NCI-H146 (cell line): ENCODE data around the gene DNAJB1.

ENCODE experiments used
- DNase-seq: peaks from one replicate; lab custom pipeline; 2025; lab: John Stamatoyannopoulos, UW

The DNAJB1 gene

GRCh38 chr19:14496029-14496833 lies 22.0 kb downstream of the DNAJB1 start, which contains the start of gene GIPC1:
GIPC1 (minus strand) TSS chr19:14496127; CDS start chr19:14482976, 13,151 bp downstream.
- DNase-seq, result peak; percentile 99

DNA sequence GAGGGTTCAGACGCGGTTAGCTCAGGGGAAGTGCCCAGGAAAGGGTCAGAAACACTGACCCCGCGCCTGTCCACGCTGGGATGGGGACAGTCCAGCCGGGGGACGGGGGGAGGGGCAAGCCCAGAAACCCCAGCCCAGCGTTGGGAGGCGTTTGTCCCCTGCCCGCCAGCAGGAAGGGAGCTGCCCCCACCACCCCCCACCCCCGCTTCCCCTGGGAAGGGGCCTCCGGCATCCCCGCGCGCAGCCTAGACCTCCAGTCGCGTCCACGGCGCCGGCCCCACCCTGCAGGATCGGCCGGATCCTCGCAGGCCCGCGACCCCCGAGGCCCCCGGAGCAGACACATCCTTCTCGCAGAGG lies 22.5 kb downstream of the DNAJB1 start:
- DNase-seq, result peak; percentile 70

- DNase-seq, result peak; percentile 46
Measured at GRCh38 chr19:14494910-14495671, 23.1 kb downstream of the DNAJB1 start.

DNA sequence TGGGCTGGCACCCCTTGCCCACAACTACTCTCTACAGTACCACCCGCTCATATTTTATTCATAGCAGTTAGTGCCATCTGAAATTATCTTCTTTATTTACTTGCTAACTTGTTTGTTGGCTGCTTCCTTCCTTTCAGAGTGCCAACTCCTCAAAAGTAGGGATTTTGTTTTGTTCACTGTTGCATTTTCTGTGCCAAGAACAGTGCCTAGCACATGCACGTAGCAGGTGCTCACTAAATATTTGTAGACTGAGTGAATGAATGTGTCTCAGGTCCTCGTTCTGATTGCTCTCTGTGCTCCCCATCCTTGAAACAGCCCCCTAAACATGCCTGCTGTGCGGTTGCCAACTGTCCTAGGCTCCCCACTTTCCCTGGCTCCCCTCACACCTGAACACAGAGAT lies 23.8 kb downstream of the DNAJB1 start:
- DNase-seq, result no peak

DNA sequence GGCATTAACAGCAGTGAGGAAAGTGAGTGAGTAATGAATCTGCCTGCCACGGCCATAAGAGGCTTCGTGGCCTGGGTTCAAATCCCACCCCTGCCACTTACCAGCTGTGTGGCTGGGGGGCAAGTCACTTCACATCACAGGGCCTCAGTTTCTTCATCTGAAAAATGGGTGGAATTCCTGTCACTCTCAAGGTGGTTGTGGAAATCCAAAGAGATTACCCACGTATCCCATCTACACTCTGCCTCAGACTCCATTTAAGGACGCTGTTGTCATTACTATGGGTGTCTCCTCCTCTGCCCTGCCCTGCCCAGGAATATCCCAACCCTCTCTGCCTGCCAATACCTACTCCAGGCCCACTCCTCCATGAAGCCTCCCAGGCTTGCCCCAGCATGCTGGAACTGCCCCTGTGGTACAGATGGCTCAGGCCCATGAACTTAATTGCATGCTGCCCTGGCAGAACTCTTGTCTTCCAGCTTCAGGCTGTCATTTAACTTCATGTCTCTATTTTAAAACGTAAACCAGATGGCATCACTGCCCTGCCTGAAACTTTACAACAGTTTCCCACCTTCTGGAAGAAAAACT lies 25.4 kb downstream of the DNAJB1 start:
- no peak for DNase-seq

GRCh38 chr19:14487370-14488125 lies 30.6 kb downstream of the DNAJB1 start:
- DNase-seq, result no peak

- DNase-seq, result no peak
Measured at GRCh38 chr19:14482172-14482941, 35.8 kb downstream of the DNAJB1 start.

GRCh38 chr19:14480700-14481079 lies 37.5 kb downstream of the DNAJB1 start:
- DNase-seq, result no peak

DNA sequence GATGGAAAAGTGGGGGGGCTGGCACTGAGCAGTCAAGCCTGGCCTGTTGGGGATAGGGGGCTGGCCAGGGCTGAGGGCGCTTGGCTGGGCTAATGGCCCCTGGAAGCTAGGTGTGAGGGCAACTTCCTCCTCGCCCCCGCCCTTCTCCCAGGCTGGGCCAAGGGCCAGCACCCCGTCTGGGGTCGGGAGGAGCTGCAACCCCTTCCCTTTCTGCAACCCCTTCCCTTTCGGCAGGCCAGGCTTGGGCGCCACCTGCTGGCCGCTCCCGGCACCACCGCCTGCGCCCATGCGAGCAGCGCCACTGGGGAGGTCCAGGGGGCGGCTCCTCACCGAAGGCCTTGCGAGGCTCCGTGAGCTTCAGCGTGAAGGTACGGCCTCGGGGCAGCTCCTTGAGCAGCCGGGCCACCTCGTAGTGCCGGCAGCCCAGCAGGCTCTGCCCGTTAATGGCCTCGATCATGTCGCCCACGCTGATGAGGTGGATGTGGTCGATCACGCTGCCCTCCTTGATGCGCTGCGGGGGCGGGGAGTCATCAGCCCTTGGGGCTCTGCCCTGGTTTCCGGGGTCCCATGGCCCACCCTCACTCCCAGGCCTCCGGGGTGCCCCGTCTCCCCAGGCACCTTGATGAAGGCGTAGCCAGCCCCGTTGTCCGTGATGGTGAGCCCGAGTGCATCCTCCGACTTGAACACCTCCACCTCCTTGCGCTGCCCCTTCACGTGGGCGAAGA lies 38.1 kb downstream of the DNAJB1 start:
- DNase-seq, result no peak

- DNase-seq, result no peak
Measured at GRCh38 chr19:14479309-14479974, 38.8 kb downstream of the DNAJB1 start.

- DNase-seq, result no peak
Measured at GRCh38 chr19:14478113-14478545, 40.1 kb downstream of the DNAJB1 start.

GRCh38 chr19:14477418-14478112 lies 40.6 kb downstream of the DNAJB1 start:
- DNase-seq, result no peak

DNA sequence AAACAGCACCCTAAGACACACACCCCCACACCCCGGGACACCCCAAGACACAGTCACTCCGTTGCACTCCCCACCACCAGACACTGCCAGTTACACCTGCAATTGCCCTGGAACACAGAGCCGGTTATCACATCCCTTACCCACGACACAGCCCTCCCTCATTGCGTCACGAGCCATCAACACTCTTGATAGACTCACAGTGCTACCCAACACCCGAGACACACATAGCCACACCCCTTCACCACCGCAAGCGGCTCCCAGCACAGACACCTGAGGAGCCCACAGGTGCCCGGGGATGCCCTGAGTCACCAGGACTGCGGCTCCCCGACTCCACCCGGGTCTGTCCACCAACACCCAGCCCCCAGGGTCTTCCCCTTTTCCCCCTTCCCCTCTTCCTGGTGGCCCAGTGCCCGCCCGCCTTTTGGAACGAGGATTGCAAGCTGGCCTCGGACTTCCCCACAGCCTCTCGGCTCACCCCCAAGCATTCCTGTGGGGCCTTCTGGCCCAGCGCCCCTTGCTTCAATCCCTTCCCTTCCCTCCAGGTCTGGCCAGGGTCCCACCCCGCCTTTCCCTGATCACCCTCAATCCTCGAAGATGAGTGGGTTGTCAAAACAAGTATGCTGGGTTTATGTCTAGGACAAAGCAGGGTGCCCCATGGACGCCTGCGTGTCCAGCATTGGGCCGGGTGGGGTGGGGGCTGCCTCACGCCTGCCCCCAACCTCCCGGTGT lies 41.4 kb downstream of the DNAJB1 start:
- no peak for DNase-seq

- DNase-seq, result no peak
Measured at GRCh38 chr19:14476327-14476672, 41.9 kb downstream of the DNAJB1 start.

DNA sequence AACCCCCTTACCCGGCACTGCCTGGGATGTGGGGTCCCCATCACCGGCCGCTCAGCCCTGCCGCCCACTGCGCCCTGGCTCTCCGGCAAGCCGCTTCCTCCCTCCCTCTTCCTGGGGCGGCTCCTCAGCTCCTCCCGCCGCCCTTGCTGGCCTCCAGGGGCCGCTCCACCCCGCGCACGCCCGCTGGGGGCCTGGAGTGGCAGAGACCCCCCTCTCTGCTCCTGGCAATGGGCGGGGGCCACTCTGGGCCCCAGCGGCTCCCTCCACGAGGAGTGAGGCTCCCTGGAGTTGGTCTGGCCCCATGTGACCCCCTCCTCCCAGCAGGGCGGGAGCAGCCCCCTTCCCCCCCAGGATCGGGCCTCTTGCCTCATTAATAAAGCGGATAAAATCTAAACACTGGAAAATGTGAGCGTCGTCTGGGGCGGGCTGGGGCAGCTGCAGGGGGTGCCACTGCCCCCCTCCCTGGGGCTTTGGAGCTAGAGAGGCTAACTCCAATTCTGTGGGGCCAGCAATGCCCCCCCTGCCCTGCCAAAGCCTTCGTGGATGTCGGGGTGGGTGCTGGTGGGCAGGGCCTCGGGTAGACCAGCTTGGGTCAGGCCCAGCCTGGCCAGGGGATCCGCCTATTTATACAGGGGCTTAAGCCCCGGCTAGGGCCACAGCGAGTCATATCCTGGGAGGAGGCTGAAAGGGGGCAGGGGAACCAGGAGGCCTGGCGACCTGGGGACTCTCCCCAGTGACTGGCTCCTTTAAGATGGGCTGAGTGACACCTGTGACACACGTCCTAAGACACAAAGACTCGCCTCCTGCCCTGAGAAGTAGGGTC lies 42.7 kb downstream of the DNAJB1 start, which contains the start of gene PTGER1:
TSS of gene PTGER1 (minus strand) at position 104 of the 823 bp plus-strand sequence. CDS start 1,034 bp downstream, outside the sequence.
- DNase-seq, result peak; percentile 31

DNA sequence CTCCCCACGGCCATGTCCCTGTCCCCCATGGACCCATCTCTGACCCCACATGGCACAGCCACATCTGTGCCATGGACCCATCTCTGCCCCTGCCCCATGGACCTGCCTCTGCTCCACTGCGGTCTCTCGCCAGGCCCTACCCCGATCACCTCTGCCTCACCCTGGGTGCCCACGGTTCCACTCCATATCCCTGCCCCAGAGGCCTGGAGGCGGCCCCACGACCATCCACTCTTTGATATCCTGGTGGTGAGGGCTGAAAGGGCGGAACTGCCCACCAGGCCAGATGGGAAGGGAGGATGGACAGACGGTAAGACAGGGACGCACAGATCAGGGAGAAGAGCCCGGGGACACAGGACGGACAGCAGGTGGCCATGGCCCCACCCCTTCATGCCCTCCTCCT lies 43.4 kb downstream of the DNAJB1 start:
- DNase-seq, result no peak

DNA sequence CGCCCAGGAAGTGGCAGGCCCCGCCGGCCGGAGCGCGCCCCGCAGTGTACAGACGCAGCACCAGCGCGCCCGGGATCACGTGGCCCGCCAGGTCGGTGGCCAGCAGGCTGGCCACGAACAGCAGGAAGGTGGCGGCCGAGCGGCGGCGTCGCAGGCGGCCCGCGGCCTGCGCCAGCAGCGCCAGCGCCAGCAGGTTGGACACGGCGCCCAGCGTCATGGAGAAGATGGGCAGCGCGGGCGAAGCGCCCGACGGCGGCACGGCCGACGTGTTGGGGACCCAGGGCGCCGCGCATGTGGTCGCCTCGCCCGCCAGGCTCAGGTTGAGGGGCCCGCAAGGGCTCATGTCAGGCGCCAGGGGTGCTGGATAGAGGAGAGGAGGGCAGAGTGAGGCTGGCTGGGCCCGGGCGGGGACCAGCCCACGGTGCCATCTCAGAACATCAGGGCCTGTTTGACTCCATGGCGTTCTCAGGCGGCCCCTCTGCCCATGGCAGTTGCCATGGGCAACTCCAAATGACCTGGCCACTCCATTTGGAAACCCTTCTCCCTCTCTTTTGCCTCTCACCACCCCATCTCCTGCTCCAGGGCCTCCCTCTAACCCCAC lies 44.1 kb downstream of the DNAJB1 start:
- DNase-seq, result no peak
